Raji (cell line): Measurements from ENCODE around the gene HEATR5A.

Source experiments
- POLR2A ChIP-seq: IDR thresholded peaks from 2 replicates; pipeline ENCODE4 v1.6.1; 2011; ENCODE audit warnings: low read depth, low read length, control low read depth; ENCODE audit not compliant: insufficient read depth

HEATR5A gene

GRCh38 chr14:31312934-31313333 lies 107.4 kb downstream of the HEATR5A start:
- TF ChIP-seq POLR2A: no peak

GRCh38 chr14:31307618-31308017 lies 112.7 kb downstream of the HEATR5A start:
- TF ChIP-seq POLR2A: no peak

GRCh38 chr14:31307198-31307597 lies 113.2 kb downstream of the HEATR5A start:
- TF ChIP-seq POLR2A: no peak

GRCh38 chr14:31303654-31304053 lies 116.7 kb downstream of the HEATR5A start:
- no peak for TF ChIP-seq POLR2A

GRCh38 chr14:31300883-31301282 lies 119.5 kb downstream of the HEATR5A start:
- TF ChIP-seq POLR2A: no peak

GRCh38 chr14:31300296-31300695 lies 120.1 kb downstream of the HEATR5A start:
- no peak for TF ChIP-seq POLR2A

- TF ChIP-seq POLR2A: no peak
Observed at GRCh38 chr14:31297701-31298344, 122.5 kb downstream of the HEATR5A start.

GRCh38 chr14:31297112-31297511 lies 123.2 kb downstream of the HEATR5A start:
- no peak for TF ChIP-seq POLR2A

- no peak for TF ChIP-seq POLR2A
Observed at GRCh38 chr14:31294746-31295405, 125.5 kb downstream of the HEATR5A start.

GRCh38 chr14:31292937-31293616 lies 127.3 kb downstream of the HEATR5A start:
- no peak for TF ChIP-seq POLR2A

- no peak for TF ChIP-seq POLR2A
Observed at GRCh38 chr14:31291210-31291609, 129.1 kb downstream of the HEATR5A start.

- TF ChIP-seq POLR2A: no peak
Observed at GRCh38 chr14:31287294-31287972, 132.9 kb downstream of the HEATR5A start.

GRCh38 chr14:31286456-31287293 lies 133.7 kb downstream of the HEATR5A start:
- no peak for TF ChIP-seq POLR2A

GRCh38 chr14:31283578-31284252 lies 136.6 kb downstream of the HEATR5A start:
- no peak for TF ChIP-seq POLR2A
